Stimulated activated CD8-positive, alpha-beta memory T cell treated with anti-CD3 and anti-CD28 coated beads, Interleukin-12 subunit alpha, Interleukin-12 subunit beta, amount 100 ng/mL, for 24 hours (primary cell): Measurements from ENCODE around the gene FSHR.

Experiments
- DNase-seq: peaks from one replicate; pipeline ENCODE4 v3.0.0-alpha.2; 2020; ENCODE audit errors: extremely low read depth

The FSHR gene

DNA sequence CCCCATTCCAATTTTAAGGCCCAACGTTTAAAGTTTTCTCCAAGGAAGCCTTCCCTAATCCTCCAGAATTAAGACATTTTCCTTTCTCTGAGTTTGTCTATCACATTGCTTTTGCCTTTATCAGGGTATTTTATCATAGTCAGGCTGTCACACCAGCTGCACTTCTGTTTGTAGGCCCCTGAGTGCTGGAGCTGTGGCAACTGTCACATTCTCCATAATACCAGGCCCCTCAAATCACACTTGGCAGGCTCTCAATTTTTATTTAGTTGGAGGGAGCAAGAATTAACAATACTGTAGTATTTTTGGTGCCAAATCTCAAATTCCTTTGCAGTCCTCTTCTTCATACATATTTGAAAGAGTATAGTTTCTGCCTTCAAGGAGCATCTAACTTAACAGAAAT is 122.2 kb downstream of the FSHR start:
- no peak for DNase-seq

DNA sequence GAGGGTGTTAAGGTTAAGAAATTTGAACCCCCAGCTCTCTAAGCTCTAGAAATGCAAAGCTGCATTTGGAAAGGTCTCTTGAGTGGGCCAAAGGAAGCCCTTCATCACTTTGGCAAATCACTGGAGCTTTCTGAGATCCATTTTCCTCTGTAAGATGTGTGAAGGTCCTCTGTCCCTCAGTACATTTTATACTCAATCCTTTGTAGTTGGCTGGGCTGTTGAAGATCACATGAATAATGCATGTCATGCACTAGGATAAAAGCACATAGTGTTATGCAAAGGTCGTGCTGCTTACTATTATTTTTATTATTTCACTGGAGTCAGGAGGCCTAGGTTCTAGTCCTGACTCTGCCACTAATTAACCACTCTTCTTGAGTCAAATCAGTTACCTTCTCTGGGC is 124.9 kb downstream of the FSHR start:
- DNase-seq = no peak

DNA sequence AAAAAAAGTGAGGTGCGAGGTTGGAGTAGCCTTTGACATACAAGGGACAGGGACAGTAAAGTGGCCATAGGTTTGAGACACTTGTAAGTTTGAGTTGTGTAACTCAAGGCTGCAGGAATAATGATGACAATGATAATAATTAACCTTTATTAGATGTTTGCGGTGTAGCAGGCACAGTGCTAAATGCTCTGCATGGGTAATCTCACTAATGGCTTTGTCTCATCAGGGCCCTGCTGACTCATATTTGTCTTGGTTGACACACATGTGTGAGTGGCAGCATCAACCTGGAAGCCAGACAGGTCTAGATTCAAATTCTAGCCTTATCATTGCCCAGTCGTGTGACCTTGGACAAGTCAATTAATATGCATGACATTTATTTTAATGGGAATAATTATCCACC is 126.2 kb downstream of the FSHR start:
- DNase-seq = no peak

DNA sequence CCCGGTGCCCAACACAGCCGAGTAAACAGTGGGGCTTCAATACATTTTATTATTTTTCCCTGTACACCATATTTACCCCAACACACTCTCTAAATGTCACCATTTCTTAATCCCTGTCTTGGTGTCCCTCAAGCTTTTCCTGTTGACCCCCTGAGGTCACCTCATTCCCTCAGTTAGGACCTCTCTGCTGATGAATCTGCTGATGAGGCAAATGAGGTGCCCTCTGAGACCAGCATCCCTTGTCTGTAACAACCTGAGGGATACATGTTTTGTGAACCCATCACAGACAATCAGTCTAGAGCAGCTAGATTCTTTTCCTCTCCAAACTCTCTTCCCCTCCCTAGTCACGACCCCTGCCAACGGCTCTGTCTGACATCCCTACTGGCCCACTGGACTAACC is 127.6 kb downstream of the FSHR start:
- no peak for DNase-seq

DNA sequence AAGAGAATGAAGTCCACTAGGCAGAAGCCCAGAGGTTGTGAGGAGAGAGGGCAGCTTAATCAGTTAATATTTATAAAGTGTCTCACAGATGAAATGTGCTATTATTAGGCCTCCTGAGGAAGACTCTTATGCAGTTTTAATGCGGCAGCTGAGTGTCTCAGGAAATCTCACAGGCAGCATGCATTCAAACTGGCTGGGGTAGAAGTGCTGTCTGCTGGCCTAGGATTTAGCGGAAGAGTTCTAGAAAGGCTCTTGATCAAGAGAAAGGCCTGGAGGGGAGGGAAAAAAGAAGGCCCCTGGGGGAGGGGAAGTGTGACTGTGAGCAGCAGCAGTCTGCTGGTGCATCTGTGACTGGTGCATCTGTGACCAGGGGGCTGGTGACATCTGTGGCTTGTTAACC is 133.0 kb downstream of the FSHR start:
- no peak for DNase-seq

DNA sequence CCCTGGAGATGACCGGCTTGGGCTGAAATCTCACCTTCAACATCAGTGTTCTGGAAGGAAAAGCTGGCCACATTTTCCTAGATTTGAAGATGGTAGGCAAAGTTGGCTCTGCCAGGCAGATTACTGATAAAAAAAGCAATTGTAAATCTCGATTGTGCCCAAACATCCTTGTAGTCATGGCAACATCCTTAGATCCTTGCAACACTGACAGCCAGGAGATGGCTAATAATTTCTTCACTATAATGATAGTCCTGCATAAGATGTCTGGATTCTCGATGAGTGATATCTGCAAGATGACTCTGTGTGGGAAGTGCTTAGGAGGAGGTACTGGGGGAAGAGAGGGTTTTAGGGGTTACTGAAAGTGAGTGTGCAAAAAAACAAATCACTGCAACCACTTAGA is 149.1 kb downstream of the FSHR start:
- DNase-seq = no peak

DNA sequence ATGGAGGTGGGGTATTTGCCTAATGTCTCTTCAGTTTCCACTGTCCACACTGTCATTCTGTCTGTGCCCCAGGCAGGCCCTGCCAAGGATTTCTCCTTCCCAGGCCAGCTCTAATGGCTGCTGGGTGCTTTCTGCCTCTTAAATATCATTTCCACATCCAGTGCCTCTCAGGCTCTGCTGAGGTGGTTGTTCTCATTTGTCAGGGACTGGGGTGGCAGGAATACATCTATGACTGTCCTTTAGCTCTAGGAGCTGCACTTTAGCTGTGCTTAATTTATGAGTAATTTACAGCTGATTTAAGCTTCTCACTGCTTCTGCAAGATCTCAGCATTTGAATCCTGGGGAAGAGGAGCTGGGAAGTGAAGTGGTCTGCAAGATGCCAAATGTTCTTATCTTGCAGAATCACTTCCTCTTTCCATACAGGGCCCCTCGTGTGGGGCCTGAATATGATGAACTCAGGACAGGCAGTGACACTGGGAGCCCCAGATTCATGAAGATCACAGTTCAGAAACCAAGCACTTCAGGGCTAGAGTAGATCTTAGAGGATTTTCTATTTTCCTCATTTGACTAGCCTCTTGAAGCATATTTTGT is 150.2 kb downstream of the FSHR start:
- DNase-seq = no peak

DNA sequence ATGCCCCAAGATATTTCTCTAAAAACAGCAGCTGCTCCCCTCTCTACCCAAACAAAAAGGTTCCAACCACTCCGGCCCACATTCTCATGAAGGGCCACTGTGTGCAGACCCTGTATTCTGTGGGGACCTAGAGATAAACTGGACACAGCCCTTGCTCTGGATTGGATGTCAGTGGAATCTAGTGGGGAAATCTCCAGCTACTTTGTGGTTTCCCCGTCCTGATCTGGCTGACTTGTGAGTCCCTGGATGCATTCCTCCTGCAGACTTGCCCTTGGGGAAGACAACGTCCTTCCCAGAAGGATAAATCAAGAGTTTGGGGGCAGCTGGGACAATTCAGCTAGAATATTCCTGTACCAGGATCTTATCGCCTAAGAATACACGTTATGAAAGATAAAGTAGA is 151.1 kb downstream of the FSHR start:
- no peak for DNase-seq

DNA sequence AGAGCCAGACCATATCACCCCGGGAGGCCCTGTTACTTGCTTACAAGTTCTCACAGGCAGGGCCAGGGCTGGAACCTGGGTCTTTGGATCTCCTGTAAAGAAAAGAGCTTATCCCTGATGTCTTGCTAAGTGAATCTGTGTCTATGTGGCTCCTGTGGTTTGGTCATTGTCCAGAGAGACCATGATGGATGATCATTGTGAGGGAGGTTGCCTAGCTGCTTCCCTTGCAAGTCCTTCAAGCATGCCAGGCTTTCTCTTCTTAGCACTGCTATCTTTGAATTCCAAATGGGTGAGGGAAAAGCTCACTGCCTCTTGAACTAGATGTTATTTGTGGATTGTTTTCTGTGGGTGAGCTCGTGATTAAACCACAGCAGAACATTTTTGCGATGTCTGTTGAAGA is 151.6 kb downstream of the FSHR start:
- no peak for DNase-seq

DNA sequence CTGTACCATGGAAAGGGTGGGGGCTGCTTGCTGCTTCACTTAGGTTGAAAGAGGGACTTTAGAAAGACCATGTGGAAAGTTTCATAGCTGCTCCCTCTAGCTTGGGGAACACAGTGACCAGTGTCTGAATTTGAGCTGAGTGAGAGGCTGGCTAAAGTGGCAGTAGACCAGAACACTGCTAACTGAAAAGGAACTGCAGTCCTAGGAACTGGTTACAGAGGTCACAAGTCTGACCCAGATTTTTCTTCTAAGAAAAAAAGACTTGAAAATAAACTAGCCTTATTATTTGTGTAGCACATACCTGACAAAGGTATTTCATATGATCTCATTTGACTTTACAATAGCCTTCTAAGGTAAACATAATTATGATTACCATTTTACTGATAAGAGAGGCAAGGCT is 153.6 kb downstream of the FSHR start:
- DNase-seq = no peak

DNA sequence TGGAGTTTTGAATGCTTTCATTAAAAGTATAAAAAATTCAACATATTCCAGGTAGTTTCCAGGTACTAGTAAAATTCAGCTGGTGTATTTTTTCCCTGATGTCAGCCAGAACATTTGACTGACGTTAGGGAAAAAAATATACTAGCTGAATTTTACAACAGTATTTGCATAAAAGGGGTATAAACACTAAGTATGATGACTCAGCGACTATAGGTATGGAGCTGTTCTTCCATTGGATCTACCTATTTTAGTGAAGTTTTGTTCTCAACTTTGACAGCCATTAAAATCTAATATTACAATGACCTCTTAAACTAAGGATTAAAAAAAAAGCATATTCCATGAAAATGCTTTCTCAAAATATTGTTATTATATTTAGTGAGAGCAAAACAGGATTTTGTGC is 155.9 kb downstream of the FSHR start:
- DNase-seq = no peak

DNA sequence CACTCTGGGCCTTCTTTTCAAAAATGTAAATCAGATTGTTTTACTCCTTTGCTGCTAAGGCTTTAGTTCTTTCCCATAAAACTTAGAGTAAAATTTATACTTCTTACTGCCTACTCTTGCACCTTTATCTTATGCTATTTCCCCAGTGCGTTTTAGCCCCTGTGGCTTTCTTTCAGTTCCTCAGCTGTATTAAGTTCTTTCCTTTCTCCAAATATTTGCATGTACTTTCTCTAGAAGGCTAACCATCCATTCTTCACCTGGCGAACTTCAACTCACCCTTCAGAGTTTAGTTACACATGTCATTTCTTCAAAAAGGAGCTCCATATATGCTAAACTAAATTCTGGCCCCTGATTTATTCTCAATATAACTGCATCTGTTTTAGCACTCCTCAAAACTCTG is 160.7 kb downstream of the FSHR start:
- no peak for DNase-seq

DNA sequence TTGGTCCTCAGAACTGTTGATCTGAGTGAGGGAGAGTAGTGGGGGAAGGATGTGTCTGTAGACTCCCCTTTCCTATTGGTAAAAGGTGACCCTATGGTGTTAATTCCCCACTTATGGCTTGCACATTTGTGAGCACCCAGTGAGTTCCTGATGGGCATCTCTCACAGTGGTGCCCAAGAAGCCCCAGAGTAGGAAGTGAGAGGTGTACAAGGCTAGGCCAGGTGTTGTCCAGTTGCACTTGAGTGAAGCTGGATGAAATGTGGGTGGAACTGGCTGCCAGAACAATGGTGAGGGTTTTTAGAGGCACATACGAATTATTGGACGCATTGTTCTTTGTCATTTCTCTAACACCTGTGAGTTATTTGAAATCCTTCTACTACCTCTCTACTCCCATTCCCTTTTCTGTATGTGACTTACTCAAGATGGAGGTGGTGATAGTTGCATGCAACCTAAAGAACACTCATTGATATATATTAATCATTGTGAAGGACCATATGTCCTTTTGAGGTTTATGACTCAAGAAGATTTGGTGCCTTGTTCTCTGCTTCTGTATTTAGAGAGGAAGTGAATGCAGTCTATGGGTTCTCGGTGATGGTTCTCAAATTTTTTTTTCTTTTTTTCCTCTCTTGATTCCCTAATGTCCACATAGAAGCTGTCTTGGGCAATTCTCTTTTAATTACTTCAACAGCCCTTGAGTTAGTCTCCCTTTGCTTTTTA is 162.7 kb downstream of the FSHR start:
- no peak for DNase-seq

DNA sequence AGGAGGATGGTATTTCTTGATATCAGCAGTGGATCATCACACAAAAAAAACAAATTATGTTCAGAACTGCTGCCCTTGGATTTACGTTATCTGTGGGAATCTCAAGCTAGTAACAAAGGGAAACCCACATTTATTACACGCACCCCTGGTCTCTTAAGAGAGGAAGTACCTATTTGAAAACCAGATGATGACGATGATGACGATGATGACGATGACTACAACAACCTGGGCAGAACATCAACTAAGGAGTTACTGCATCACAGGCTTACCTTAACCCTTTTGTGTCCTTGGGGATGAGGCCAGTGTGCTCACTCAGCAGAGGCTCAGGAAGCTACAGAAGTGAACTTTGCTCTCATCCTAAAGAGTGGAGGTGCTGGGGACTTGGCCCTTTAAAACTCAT is 169.4 kb downstream of the FSHR start:
- DNase-seq = no peak

DNA sequence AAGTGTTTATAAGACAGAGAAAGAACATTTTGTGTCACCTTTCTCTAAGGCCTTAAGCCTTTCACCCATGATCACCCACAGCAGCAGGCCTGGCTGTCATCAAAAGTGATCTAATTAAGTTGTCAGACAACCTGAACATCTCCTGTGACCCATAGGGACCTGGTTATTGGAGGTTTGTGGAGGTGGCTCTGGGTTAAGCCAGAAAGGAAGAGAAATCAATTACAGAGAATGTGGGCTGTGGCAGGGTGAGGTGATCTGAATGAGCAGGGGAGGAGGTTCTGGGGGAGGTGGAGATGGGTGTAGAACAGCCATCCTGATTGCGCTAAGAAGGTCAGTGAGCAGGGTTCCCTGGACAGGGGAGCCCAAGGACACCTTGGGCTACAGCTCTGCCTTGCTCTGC is 170.8 kb downstream of the FSHR start:
- DNase-seq = no peak

DNA sequence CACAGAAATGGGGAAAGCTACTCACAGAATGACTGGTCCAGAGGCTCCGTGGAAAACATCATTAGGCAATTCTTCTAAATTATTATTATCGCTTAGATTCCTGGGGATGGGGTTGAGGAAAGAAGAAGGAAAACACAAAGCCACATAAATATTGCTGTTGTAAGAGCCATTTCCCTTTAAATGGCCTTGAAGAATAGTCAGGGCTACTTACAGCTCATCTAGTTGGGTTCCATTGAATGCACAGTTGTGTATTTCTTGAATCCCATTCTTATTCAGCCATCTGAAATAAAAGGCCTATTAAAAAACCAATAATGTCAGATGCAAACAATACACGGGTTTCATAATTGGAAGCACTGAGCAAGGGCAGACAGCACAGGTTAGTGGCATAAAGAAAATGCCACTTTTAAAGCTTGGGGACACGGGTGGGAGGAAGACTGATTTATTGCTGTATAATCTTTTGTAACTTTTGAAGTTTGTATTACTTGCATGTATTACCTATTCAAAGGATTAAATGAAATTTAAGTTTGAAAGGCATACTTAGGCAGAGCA is 171.4 kb downstream of the FSHR start:
- DNase-seq = no peak

DNA sequence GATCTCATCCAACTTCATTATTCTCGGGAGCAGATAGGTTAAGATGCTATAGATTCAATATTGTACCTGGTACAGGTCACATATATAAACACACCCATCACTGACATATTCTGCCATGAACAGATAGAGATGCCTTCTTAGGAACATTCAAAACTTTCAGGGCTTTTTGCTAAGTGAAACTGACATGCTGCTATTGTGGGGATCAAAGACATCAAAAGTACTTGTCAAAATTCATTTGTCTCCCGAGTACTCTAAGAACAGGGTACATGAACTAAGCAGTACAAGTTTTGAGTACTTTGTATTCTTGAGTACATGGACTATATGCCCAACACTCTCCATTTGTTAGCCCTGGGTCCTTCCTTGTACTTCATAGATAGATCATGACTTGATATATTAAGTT is 173.5 kb downstream of the FSHR start:
- no peak for DNase-seq

DNA sequence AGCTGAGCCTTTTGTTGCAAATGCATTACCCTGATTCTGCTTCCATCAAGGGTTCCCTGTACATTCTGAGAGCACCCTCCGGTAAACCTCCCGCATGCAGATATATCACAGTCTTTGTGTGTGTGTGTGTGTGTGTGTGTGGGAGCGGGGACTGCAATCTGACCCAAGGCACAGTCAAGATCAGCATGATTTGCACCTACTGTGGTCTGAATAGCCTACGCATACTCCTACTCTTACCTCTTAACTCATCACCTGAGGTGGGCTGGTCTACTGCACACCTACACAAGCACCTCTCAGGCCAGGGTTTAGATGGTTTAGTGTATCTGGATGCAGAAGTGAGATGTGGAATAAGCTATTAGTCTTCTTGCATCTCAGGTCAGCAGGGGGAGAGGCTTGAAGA is 174.6 kb downstream of the FSHR start:
- DNase-seq = no peak

DNA sequence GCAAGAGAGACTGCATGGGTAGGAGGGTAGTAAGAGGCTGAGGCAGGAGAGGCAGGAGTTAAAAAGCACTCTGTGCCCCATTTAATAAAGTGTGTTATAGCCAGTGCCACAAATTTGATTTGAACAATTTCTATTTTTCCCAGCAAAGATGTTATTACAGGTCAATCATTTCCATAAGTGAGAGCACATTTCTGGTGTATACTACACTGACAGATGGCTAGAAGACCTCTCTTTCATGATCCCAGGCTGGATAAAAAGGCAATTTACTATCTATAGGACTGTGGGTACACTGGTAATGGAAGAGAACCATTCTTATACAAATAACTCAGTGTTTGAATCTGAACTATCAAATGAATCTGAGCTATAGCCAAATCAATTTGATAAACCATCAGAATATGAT is 176.2 kb downstream of the FSHR start:
- no peak for DNase-seq

DNA sequence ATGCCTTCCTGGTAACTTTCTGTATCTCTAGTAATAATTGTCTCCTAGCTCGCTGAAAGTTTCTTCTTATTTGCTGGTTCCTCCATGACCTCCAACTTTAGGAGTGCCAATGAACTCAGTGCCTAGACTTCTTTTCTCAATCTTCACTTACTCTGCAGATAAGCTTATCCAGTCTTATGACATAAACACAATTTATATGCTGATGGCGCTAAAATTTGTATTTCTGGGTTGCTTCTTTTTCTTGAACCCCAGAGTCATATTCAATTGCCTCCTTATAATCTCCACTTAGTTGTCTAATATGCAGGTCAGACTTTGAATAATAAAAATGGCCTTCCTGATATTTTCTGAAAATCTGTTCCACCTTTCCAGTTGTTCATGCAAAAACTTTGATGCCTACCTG is 182.5 kb downstream of the FSHR start:
- DNase-seq = no peak

DNA sequence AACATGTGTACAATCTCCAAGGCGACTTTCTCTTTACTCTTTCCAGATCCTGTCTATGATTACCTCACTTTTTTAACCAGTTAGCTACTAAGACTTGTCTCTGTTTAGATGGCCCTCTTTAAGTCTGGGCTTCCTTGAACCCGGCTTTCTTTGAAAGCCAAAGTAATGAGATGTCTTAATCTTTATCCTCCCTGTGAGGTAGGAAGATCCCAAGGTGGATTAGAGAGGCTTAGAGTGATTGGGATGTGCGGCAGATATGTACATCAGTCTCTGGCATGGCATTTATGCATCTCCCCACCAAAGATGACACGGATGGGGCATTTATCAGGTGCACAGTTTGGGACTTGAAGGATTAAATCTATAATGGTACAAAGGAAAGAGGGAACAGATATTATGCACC is 186.3 kb downstream of the FSHR start:
- no peak for DNase-seq

DNA sequence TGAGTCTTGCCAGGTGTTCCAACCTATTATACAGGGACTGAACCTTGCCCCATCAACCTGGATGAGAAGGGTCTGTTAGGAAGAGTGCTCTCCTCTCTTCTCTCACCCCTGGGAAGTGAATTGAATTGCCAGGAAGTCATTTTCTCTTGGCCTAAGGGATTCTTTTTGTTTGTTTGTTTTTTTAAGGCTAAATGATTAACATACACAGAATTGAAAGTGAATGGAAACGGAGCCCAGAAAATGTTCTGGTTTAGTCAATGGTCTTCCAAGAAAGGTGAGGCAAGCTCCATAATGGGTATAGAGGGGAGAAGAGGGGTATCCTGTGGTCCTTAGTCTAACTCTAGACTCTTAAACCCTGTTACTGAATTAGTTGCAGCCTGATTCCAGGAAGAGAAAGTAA is 189.1 kb downstream of the FSHR start:
- DNase-seq = no peak

DNA sequence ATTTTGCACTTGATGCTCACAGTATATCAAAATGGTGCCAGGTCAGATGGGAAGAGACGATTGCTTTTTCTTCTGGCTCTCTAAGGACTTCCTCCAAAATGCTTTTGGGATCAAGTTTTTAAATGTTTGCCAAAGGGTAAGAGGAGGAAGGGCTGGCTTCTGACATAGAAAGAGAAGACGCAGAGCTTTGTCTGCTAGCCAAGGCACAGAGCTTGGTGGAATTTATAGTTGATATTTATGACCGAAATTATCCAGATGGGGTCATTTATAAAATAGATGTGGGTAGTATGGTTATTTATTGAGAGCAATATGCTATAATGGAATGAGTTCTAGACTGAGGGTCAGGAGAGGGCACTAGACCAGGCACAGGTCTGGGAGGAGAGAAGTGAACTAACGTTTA is 193.3 kb downstream of the FSHR start:
- DNase-seq = no peak

DNA sequence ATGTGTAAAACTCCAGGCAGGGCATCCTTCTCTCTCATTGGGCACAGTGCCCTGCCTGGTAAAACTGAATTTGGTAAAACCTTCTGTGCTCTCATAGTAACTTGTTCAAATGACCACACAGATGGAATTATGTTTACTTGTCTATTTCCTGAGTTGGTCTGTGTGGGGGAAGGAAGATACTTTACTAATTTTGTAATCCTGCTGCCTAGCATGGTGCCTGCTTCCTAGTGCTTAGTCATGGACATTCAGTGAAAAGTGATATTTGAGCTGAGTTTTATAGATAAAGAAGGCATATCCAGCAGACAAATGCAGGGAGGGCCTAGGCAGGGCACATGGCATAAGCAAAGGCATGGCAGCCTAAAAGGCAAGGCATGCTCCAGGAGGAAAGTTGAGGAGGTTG is 199.4 kb downstream of the FSHR start:
- DNase-seq = no peak
